IPS-NIHi7 (cell line): ENCODE measurements around the gene SPEF2.
"Not testable (repeated sequence)": the region's sequence is repeated elsewhere in the genome, so short reads cannot be mapped to it uniquely, and the experiment has no call there.

Source experiments
- DNase-seq: peaks from one replicate; pipeline ENCODE4 v3.0.0; 2012; ENCODE audit warnings: mixed read lengths; ENCODE audit errors: extremely low spot score

Gene SPEF2

DNA sequence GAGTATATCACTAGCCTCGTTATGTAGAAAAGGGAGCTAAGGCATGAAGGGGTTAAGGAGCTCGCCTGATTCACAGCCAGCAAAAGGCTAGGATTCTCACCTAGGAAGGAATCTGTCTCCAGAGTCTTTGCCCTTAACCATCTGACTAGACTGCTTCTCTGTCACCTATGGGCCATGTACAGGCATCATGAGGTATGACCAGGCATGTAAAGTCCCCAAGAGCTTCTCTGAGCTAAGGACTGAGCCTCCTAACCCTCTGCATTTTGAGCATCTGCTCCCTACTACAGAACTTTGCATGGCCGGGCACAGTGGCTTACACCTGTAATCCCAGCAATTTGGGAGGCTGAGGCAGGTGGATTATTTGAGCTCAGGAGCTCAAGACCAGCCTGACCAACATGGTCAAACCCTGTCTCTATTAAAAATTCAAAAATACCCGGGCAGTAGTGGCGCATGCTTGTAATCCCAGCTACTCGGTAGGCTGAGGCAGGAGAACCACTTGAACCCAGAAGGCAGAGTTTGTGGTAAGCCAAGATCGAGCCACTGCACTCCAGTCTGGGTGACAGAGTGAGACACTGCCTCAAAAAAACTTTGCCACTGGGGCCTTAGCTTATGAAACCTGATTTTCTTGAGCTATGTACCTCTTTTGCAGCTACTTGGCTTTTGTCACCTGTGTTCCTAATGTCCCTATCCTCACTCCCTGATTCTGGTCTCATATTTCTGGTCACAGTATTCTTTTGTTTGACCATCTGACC lies 205.9 kb downstream of the SPEF2 start:
- DNase-seq = no peak

DNA sequence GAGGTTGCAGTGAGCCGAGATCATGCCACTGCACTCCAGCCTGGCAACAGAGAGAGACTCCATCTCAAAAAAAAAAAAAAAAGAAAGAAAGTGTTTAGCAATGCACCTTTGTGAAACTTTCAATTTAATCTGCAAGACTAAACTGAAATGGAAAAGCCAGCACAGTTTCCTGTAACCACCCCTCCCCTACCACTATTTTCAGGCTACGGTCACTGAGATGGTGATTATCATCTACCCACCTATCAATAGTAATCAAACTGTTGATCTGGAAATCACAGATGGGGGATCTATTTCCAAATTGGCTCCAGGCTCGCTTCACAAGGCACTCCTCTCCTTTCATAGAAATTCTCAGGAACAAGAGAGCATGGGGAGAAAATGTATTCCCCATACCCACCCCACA lies 208.4 kb downstream of the SPEF2 start:
- no peak for DNase-seq

DNA sequence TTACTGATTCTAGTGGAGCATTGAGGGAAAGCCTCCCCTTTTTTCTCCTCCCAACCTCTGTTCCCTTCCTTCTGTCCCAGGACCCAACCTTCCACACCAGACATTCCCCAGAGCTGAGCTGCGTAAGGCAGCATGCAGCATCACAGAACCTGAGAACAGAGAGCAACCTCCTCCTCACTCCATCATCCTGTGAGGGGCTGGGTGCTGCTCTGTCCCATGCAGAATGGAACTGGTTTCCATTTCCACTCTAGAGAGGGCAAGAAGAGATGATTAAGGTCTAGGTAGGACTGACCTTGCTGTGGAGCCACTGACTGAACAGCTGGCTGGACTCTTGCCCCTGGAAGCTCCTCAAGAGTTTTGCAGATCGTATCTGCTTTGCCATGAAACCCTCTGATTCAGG lies 208.9 kb downstream of the SPEF2 start:
- no peak for DNase-seq

DNA sequence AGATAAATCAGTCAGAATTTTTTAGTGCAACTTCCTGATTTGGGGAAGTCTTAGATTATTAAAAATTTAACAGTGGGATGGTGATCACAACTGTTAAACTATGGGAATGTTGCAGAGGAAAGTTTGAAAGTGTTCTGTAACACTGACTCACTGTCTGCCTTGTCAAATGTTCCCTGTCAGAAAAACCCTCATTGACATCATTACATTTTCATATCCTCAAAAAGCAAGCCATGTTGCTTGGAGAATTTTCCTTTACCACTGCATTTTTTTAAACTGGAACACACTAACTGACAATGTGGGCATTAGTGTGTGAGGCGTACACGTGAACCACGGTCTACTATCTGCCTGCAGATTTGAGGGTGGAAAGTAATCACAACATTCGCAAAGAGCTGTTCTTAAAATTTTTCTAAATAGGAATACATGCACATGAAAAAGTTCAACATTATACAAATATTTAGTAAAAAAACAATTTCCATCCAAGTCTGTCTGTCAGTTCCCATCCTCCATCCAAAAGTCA lies 210.5 kb downstream of the SPEF2 start:
- no peak for DNase-seq

DNA sequence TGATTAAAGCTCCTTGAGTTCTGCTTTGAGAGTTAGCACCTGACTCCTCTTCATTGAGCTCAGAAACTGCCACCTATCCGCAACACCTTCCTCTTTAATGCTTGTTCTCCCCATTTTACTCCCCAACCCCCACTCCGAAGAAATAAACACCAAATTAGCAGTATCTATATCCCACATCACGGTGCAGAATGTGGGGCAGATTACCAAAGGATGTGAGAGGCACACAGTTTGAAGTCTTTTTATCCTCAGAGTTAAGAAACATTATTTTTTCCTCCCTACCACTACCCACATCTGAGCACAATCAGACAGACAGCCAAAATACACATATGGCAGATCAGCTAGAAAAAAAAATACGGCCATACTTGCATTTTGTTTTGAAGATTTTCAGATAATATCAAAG lies 212.9 kb downstream of the SPEF2 start:
- no peak for DNase-seq

DNA sequence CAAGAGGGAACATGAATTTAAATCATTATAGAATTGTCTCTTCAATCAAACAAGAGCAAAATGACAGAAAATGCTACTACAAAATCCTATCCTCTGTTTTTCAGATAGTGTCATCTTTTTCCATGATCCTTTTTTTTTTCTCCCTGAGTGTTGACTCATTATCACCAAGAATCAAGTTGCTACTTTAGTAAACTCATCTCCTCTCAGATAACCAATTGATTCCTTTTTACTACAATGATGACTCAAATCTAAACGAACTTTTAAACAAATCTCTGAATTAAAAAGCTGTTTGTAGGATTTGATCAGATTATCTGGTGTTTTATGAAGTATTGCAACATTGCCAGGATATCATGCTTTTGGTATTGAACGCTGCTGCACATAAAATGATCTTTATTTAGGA lies 215.1 kb downstream of the SPEF2 start:
- DNase-seq = no peak

DNA sequence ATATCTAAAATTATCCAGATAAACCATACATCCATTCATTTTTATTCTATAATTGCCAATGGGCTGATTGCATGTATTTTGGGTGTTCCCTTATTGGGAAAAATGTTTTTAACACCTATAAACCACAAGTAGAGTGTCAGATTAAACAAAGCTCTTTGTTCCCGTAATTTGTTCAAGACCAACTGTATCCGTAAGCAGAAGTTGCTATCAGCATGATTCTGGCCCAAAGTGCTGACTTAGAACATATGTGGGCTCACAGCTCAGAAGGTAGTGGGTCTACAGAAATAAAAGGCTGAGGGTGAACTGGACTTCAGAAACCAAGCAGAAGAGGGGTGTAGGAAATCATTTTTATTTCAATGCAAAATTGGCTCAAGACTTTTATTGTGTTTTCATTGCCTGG lies 215.6 kb downstream of the SPEF2 start:
- no peak for DNase-seq

DNA sequence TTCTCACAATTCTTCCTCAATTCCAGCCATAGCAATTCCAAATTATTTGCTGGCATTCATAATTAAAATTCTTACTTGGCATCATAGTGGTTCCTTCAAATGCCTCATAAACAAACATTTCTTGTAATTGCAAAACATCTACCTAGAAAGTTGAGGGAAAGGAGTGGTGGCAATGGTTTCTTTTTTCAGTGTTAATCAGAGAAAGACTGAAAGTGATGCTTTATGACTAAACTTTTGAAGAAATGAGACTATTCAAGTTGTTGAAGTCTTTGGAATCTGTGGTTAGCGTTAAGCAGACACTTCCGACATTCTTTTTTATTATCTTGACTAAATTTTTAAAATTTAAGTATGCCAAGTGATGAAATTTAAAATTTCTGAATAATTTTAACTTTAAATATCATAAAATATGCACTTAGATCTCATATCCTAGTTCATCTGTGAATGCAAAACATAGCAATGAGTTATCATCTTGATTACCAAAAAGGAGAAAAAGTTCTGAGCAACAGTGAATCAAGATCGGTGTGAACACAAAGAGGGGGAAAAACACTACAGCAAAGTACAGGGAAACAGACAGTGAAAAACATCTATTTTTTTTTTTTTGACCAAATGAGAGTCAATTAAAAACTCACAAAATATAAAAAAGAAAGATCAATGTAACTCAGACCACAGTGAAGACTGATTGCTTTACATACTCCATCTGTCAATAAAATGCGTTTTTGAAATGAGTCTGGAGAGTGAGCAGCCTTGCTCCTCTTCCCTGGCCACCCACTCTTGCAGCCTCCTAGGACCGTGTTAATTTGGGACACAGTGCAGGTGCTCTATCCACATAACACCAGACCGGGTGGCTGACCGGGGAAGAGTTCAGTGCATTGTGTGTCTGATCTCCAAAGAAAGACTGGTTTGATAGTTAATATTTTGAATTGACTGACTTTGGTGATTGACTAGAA lies 218.4 kb downstream of the SPEF2 start:
- DNase-seq = no peak

DNA sequence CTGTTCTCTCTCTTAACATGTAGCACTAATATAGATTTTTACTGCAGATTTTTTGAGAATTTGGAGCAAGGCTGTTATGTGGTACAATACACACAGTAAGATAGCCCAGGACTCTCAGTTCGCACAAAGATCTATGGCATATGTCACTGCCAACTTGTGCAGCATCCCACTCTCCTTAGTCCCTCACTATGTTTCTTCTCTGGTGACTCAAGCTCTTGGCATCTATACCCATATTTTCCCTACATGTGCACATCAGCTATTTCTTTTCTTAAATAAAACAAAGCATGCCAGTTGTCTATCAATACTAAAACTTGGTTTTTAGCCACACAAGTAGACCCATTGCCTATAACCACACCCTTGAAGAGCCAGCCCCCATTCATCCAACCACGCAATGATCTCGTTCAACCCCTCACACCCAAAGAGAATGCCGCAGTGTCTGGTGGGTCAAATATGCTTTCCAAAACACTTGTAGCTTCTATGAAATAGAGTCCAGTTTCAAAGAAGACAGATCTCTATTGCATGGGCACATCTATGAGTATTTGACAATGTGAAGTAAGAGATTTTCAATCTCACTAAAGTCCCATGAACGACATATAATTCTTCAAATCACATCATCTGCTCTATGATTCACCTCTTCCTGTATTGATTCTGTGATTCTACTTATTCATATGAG lies 220.8 kb downstream of the SPEF2 start:
- no peak for DNase-seq

DNA sequence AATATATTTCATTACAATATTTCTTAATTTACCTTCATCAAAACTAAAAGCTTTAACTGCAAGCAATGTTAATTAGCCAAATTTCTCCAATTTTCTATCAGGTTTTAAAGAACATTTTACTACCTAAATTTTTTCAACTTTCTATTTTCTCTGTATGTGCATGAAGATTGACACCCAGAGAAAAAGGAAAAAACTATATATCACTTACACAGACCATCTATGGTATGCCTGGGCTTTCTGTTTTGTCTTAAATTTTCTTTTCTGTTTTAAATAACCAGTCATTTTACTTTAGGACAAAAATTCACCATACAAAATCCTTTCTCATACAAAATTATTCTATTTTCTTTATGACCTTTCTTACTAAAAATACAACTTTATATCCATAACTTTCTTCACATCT lies 225.2 kb downstream of the SPEF2 start:
- DNase-seq = no peak

DNA sequence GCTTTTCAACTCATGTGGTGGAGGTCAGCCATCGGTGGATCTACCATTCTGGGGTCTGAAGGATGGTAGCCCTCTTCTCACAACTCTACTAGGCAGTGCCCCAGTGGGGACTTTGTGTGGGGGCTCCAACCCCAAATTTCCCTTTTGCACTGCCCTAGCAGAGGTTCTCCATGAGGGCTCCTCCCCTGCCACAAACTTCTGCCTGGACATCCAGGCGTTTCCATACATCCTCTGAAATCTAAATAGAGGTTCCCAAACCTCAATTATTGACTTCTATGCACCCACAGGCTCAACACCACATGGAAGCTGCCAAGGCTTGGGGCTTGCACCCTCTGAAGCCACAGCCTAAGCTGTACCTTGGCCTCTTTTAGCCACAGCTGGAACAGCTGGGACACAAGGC lies 227.8 kb downstream of the SPEF2 start:
- DNase-seq = not testable (repeated sequence)

DNA sequence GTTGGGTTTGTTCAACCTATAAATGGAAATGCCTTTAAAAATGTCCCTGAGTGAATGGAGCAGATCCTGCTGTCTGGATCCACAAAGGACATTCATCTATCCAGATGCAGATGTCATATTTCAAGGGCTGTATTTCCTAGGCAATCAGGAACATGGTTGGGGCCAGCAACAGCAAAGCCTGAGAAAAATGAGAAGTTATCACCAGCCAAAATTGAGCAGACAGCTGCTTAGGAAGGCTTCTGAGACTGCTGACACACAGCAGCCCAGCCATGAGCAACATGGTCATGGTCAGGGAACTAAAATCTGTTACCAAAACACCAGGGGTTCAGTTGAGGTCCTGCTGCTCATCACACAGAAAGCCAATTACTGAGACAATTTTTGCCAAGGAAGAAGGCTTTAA lies 229.8 kb downstream of the SPEF2 start:
- no peak for DNase-seq

DNA sequence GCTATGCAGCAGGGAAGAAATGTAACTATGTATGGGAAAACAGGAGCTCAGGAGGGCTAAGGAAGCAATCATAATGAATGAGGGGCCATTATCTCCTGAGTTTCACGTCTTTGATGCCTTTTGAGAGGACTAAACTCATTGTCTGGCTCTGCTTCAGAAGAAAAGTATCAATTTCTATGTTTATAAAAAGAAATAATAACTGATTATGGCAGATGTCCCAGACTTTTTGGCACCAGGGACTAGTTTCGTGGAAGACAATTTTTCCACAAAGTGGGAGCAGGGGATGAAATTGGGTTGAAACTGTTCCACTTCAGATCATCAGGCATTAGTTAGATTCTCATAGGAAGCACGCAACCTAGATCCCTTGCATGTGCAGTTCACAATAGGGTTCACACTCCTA lies 230.3 kb downstream of the SPEF2 start:
- DNase-seq = no peak

DNA sequence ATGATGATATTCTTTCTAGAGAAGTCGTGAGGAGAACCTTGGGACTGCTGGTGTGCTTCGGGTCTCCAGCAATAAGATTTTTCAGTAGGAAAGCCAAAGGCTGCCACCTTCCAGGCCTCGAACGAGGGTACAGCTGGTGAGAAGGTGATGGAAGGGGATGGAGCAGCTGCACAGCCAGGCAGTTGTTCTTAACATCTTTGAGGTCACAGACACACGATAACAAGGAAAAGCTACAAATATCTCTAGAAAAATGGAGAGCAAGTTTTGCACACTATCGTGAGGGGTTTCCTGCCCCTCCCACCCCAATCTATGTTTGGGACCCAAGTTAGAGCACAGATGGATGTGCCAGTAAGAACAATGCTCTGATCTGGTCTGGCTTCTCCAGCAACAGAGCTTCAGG lies 232.2 kb downstream of the SPEF2 start:
- no peak for DNase-seq

DNA sequence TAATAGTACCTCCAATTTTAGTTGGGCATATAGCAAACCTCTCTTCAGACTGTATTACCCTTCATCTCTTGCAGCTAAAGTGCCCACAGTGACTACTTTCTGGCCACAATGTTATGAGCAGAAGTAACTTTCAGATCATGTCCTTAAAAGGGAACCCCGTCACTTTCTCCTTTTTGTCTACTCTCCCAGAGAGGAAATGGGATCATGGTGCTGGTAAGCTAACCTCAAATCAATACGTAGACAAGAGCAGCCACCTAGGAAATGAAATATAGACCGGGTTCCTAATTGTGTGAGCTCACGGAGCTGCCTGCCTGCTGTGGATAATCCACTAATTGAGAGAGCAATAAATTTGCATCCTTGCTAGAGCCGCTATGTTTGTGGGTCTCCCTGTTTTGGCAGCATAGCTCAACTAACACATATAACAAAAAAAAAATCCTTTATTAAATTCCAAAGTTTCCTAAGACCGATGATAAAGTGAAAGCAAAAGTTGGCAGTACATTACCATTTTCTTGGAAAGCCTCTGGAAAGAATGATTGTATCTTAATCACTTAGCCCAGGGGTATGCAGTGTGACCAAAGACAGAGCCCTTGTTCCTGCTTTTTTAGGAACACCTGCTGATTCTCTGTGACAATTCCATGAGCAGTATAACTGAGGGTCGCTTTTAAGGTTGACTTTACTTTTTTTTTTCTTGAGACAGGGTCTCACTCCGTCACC lies 233.5 kb downstream of the SPEF2 start:
- no peak for DNase-seq

DNA sequence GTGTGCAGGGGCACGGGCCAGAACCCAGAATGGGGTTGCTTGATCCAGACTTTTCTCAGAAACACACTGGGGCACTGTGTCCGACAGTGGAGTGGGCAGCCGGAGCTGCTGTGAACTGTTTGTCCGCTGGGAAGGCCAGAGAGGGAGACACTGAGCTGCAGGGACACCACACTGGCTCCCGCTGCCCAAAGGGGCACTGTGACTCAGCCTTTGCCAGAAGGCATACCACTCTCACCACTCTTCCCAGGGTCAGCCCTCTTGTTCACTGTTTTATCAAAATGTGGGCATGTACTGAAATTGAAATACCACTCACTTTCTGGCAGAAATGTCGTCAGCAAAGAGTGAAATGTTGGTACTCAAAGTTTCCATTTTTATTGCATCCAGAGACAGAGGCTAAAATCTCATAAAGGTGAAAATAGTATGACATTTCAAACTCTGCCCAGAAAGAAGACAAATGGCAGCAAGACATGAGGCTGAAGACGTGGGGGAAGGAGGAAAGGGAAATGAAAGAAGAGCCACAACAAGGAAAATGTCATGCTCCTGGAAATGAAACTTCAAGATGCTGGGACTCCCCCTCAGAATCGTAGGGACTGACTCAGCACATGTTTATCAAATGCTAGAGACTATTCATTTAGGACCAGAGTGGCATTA lies 234.5 kb downstream of the SPEF2 start:
- DNase-seq = no peak

DNA sequence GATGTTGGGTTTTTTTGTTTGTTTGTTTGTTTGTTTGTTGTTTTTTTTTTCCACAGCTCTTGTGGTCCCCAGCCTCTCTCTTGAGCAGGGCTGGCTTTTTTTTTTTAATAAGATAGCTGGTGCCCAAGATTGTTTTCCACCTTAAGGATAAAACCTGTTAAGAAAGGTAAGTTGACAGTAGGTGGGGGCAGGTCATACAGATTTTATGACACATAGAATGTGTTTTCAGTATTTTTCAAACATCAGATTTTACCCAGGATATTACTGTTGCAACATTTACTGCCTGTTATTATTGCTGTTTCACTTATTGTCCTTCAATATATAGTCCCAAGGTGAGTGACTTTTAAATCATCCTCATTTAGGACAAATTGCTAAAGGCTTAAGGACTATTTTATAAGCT lies 235.1 kb downstream of the SPEF2 start:
- DNase-seq = no peak

DNA sequence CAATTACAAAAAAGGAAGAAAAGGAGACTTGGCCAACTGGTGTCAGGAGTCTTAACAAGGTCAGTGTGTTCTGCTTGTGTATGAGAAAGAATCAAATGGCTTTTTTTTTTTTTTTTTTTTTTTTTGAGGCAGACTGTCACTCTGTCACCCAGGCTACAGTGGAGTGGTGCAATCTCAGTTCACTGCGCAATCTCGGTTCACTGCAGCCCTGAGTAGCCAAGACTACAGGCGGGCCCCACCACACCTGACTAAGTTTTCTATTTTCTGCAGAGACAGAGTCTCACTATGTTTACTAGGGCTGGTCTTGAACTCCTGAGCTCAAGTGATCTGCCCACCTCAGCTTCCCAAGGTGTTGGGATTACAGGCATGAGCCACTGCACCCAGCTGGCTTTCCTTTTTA lies 236.0 kb downstream of the SPEF2 start:
- DNase-seq = no peak

DNA sequence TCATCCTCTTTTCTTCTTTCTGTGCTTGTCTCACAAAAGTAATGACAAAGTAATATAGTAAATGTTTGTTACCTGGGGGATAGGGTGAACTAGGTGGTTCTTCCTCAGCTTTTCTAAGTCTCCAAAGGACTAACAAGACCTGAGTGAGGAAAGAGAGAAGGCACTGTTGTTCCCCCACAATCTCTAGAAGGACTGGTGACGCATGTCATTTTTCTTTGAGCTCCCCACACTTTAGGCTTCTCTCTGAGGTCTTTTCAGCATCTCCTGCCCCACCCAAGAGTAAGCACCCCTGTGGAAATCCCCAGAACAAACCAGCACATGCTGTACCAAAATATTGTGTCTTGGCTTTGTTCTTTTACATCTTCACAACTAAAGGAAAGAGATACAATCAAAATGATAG lies 236.6 kb downstream of the SPEF2 start:
- DNase-seq = no peak

DNA sequence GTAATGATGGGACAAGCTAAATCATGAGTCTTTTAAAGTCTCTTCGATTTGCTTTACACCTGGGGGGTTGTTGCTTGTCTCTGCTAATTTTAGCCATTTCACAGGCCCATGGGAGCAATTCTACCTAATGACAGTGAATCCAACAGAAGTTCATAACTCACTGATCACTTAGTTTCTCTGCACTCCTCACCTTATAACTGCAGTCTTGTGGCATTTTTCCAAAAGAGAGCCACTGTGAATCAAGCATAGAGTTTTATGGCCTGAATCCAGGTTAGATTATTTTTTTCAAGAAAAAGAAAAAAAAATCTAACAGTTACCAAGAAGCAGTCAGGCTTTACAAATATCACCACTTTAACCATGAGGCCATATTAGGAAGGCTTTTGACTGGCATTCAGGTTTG lies 237.5 kb downstream of the SPEF2 start:
- no peak for DNase-seq

DNA sequence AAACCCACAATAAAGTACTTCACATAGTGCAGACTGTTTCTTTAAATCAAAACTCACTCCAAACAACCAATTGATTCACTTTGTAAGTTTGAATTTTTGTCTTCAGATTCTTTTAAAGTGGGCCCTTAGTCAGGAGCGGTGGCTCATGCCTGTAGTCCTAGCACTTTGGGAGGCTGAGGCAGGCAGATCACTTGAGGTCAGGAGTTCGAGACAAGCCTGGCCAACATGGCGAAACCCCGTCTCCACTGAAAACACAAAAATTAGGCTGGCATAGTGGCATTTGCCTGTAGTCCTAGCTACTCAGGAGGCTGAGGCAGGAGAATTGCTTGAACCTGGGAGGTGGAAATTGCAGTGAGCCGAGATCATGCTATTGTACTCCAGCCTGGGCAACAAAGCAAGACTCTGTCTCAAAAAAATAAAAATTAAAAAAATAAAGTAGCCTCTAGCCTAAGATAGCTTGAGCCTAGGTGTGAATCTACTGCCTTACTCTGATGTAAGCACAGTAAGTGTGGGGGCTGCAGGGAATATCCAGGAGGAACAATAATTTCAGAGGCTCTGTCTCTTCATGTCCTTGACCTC lies 238.6 kb downstream of the SPEF2 start:
- not testable (repeated sequence) for DNase-seq
